GM12874 (cell line): Measurements from ENCODE around the gene GULP1.

Experiments used
- TF ChIP-seq, protein P1 (sequence below): IDR thresholded peaks from 2 replicates; pipeline ENCODE4 v1.5.1; 2011; ENCODE audit warnings: low read depth, mild to moderate bottlenecking, control low read depth, low read length, moderate library complexity; ENCODE audit not compliant: insufficient read depth

Gene GULP1

DNA sequence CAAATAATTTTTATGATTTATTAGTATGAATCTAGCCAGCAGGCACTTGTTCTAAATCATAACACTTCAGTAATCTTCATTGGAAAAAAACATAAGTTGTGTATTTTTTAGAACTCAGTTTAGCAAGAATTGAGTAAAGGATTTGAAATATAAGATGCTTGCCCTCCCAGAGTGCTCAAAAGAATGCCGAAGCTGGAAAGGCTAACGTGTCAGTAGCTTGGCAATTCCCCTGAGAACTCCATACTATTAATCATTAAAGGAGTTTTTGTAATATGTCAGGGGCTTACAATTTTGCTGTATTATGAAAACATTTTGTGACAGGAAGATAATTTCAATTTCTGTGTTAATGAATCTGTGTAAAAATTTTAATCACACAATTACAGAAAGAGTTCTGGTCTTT, 122.7 kb downstream of the GULP1 start:
- TF ChIP-seq, protein P1, sequence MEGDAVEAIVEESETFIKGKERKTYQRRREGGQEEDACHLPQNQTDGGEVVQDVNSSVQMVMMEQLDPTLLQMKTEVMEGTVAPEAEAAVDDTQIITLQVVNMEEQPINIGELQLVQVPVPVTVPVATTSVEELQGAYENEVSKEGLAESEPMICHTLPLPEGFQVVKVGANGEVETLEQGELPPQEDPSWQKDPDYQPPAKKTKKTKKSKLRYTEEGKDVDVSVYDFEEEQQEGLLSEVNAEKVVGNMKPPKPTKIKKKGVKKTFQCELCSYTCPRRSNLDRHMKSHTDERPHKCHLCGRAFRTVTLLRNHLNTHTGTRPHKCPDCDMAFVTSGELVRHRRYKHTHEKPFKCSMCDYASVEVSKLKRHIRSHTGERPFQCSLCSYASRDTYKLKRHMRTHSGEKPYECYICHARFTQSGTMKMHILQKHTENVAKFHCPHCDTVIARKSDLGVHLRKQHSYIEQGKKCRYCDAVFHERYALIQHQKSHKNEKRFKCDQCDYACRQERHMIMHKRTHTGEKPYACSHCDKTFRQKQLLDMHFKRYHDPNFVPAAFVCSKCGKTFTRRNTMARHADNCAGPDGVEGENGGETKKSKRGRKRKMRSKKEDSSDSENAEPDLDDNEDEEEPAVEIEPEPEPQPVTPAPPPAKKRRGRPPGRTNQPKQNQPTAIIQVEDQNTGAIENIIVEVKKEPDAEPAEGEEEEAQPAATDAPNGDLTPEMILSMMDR: no peak

DNA sequence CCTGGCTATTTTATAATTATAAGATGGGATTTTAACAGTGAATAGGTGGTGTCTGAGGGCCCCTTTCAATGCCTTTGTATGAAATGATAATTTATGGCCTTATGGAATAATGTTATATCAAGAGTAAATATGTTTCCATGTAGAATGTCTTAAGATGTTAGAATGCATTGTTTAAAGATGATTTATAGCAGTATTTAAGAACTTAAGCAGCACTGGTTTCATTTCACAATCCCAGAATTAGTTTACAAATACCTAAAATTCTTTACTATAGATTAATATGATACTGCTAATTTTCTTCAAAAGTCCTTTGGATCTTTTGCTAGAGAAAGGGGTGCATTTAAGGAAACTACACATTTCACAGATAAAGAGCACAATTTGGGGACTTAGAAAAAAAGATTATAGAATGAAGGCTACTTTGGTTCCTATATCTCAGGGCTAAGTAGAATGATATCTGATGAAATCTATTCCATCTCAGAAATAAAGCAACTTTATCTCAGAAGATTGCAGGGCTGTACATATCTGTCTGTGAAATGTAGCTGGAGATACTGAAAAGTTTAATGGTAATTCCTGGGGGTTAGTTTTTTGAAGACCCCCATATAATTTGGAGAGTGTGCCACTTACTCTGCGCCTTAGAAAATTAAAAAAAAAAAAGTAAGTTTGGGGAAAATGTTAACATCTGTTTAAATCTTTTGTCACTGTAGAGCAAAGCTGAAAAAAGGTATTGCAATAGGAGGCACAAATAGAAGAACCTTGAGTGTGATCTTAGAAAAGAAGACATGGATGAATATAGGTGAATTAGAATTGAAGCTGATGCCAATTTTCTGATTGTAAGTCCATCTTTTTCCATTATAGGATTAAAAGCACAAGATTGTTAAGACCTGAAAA, 123.4 kb downstream of the GULP1 start:
- TF ChIP-seq, protein P1: no peak

DNA sequence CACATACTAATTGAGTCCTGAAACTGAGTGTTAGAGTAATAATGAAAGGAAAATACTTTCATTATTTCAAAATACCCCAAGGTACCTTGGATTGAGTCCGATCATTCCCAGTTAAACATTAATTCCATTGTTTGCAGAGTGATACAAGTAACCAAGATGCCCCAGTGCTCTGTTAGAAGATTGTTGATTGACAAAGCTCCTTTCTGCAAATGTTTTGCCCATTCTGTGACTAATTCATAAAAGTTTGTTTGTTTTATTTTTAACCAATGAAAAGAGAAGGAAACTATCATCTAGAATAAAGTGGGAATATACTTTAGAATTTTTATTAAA, 124.0 kb downstream of the GULP1 start:
- TF ChIP-seq, protein P1: no peak

DNA sequence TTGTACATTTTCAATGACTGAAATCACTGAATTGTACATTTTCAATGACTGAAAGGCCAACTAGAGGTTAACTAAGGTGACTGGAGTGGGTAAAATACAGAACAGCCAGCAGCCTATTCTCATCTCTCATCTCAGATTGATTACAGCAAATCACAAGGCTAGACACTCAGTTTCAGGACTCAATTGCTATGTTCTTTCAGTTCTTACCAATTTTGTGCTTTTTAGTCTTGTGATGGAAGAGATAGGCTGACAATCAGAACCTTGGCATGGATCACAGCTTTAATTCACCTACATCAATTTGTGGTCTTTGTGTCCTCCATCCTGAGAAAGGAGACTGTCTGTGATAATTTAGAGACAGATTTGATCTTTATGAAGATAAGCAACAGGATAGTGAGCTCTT, 124.7 kb downstream of the GULP1 start:
- TF ChIP-seq, protein P1: no peak

DNA sequence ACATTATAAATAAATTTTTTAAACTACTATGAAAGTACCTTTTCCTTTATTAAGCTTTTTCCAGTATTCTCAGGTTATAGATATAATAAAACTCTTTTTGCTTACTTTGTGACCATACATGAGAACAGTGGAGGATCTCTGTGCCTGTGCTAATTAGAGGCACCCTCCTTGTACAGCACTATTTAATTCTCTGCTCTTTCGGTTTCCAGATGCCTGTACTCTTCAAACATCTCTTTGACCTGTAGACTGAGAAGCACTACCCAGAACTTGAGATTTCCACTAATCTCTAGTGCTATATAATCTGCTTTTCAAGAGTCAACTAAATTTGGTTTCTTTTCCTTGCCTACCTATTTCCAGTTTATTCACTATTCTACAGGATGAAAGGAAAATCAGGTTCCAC, 131.1 kb downstream of the GULP1 start:
- TF ChIP-seq, protein P1: no peak

DNA sequence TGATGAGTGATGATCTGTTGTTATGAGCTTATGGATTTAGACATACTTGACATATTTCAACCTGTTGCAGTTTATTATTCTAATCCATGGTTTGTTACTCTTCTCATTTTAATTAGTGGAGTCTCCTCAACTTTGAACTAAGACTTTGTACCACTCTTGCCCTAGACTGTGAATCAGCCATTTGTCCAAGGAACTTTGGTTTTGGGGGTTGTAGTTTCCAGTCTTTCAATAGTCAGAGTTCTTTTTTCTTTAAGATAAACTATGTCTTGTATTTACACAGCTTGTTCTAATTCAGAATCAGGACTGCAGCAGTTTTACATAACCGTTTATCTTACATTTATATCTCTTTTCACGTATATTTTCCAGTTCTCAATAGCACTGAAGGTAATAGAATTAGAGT, 133.6 kb downstream of the GULP1 start:
- TF ChIP-seq, protein P1: no peak

DNA sequence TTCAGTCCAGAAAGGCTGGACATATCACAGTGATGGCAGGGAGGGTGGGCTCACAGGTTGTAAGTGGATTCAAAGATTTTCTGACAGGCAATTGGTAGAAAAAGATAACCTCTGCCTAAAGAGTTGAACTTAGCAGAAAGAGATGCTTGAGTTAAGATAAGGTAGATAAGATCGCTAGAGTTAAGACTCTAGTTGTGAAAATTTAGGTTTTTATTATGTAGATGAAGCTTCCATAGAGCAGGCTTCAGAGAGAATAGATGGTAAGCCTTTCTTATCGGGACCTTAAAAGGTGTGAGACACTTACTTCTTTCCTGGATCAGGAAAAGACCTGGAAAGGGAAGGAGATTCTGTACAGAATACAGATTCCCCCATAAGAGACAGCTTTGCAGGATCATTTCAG, 134.4 kb downstream of the GULP1 start:
- TF ChIP-seq, protein P1: no peak
